ENCODE data around the gene BAG5.

GRCh38 chr14:103533999-103534575, 28.4 kb downstream of the BAG5 start:
- TF ChIP-seq EZH2phosphoT487 (IDR thresholded peaks at IDR 0.05; ENCODE audit: low read depth) (no peak), CTCF (IDR thresholded peaks at IDR 0.05; ENCODE audit: low read depth, low read length) (no peak)

Data from OCI-LY3 (cell line).